Stimulated activated naive B cell treated with anti-CD40 and anti-IgM and Interleukin-4, amounts not matched to agents 10 μg/mL and 1 μg/mL and 100 μg/mL, for 72 hours (primary cell): ENCODE results near the gene CAMK2G.
"Not testable (repeated sequence)": the region's sequence is repeated elsewhere in the genome, so short reads cannot be mapped to it uniquely, and the experiment has no call there.

Experiments
- ATAC-seq, 2 donors: fragments of 150-1000 bp; cut with Tn5 transposase; replicated peaks; 2 replicates each; pipeline ENCODE4 v1.10.0; 2021; ENCODE audit warnings: moderate library complexity in 1 of 2
- DNase-seq: peaks from one replicate; pipeline ENCODE4 v3.0.0; 2021
- H3K27ac Mint-ChIP-seq: one replicate; pipeline ENCODE4 v1.8.0; 2022; ENCODE audit warnings: mild to moderate bottlenecking, mixed read lengths
- H3K27me3 Mint-ChIP-seq, 2 donors: one replicate each; pipeline ENCODE4 v1.8.0; 2022; ENCODE audit warnings: mixed read lengths in 2 of 2
- H3K36me3 Mint-ChIP-seq, 2 donors: one replicate each; pipeline ENCODE4 v1.8.0; 2022; ENCODE audit warnings: mixed read lengths in 2 of 2, mild to moderate bottlenecking in 1 of 2
- H3K4me1 Mint-ChIP-seq, 2 donors: one replicate each; pipeline ENCODE4 v1.8.0; 2022; ENCODE audit warnings: mixed read lengths in 2 of 2, mild to moderate bottlenecking in 1 of 2
- H3K4me3 Mint-ChIP-seq, 2 donors: one replicate each; pipeline ENCODE4 v1.8.0; 2022; ENCODE audit warnings: mild to moderate bottlenecking in 2 of 2, mixed read lengths in 2 of 2, moderate library complexity in 1 of 2
- H3K9me3 Mint-ChIP-seq, 2 donors: one replicate each; pipeline ENCODE4 v1.8.0; 2022; ENCODE audit warnings: mixed read lengths in 2 of 2, mild to moderate bottlenecking in 1 of 2

CAMK2G gene

GRCh38 chr10:73789659-73790055, 84.7 kb downstream of the CAMK2G start:
- H3K27me3 Mint-ChIP-seq: no peaks in the 10 kb centered on the region
- no peak overlapping the region for H3K27ac Mint-ChIP-seq
- H3K9me3 Mint-ChIP-seq: no peaks in the 10 kb centered on the region
- peaks cover 12 to 21% of the 10 kb centered on the region in 2 donors for H3K4me1 Mint-ChIP-seq
- no peak for DNase-seq
- H3K4me3 Mint-ChIP-seq: no peak overlapping the region
- H3K36me3 Mint-ChIP-seq: peaks cover 42 to 55% of the 10 kb centered on the region in 2 donors
- ATAC-seq: no peak

- H3K36me3 Mint-ChIP-seq: peaks cover 37 to 49% of the 10 kb centered on the region in 2 donors
- no peak for ATAC-seq
- peaks cover 12 to 21% of the 10 kb centered on the region in 2 donors for H3K4me1 Mint-ChIP-seq
- no peak overlapping the region for H3K27ac Mint-ChIP-seq
- DNase-seq: no peak
- no peaks in the 10 kb centered on the region for H3K9me3 Mint-ChIP-seq
- no peak overlapping the region for H3K4me3 Mint-ChIP-seq
- no peaks in the 10 kb centered on the region for H3K27me3 Mint-ChIP-seq
Observed at GRCh38 chr10:73788864-73789658, 85.3 kb downstream of the CAMK2G start.

GRCh38 chr10:73787031-73787800, 87.1 kb downstream of the CAMK2G start:
- DNase-seq, H3K9me3 Mint-ChIP-seq, H3K27me3 Mint-ChIP-seq, H3K27ac Mint-ChIP-seq, ATAC-seq: not testable (repeated sequence)
- Mint-ChIP-seq H3K4me3 (peak overlapping the region; percentile 17 to 35), H3K4me1 (peaks cover 17 to 34% of the 10 kb centered on the region in 2 donors), H3K36me3 (peaks cover 23 to 33% of the 10 kb centered on the region in 2 donors)

GRCh38 chr10:73786512-73786885, 87.9 kb downstream of the CAMK2G start:
- peak overlapping the region; percentile 94 for H3K27ac Mint-ChIP-seq
- H3K9me3 Mint-ChIP-seq: no peaks in the 10 kb centered on the region
- no peak for ATAC-seq
- DNase-seq: no peak
- H3K4me1 Mint-ChIP-seq: peaks cover 18 to 39% of the 10 kb centered on the region in 2 donors
- no peaks in the 10 kb centered on the region for H3K27me3 Mint-ChIP-seq
- H3K36me3 Mint-ChIP-seq: peaks cover 21 to 34% of the 10 kb centered on the region in 2 donors
- peak overlapping the region; percentile 90 to 97 for H3K4me3 Mint-ChIP-seq

- Mint-ChIP-seq H3K27me3 (no peaks in the 10 kb centered on the region), H3K4me3 (peak overlapping the region; percentile 90 to 97), H3K4me1 (peaks cover 19 to 42% of the 10 kb centered on the region in 2 donors), H3K36me3 (peaks cover 17 to 28% of the 10 kb centered on the region in 2 donors), H3K9me3 (no peaks in the 10 kb centered on the region), H3K27ac (peak overlapping the region; percentile 98)
- ATAC-seq (peak; percentile 13 to 24), DNase-seq (peak; percentile 27)
Observed at GRCh38 chr10:73785721-73786511, 88.4 kb downstream of the CAMK2G start.

- no peaks in the 10 kb centered on the region for H3K9me3 Mint-ChIP-seq
- ATAC-seq (peak; percentile 84 to 86), DNase-seq (peak; percentile 80)
- peaks cover 23 to 49% of the 10 kb centered on the region in 2 donors for H3K4me1 Mint-ChIP-seq
- H3K27me3 Mint-ChIP-seq: no peaks in the 10 kb centered on the region
- peak within 1 kb of the TSS; percentile 98 for H3K27ac Mint-ChIP-seq
- peaks cover 12 to 27% of the 10 kb centered on the region in 2 donors for H3K36me3 Mint-ChIP-seq
- H3K4me3 Mint-ChIP-seq: peak within 1 kb of the TSS; percentile 90 to 97
Observed at GRCh38 chr10:73785211-73785720, 89.1 kb downstream of the CAMK2G start, which contains the start of gene ZSWIM8. Gene ZSWIM8, plus strand, starts transcription at chr10:73785606. Its CDS starts 273 bp downstream, at chr10:73785879.

DNA sequence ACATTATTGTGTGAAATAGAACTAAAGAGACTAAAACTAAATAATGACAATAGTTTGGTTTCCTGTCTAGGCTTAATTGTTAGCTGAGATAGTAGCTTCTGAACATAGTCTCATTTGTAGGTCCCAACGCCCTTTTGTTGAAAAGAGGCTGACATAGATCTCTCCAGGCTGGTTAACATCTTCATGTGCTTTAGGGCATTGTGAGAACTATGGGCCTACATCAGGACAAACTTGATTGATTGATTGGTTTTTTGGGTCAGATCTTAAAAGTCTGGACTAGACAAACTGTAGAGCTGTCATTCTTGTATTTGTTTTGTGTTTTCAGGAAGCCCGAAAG, 91.6 kb downstream of the CAMK2G start:
- ATAC-seq (no peak), DNase-seq (no peak)
- Mint-ChIP-seq H3K4me3 (peak overlapping the region; percentile 92 to 98), H3K4me1 (peaks cover 25 to 56% of the 10 kb centered on the region in 2 donors), H3K27me3 (no peaks in the 10 kb centered on the region), H3K9me3 (no peaks in the 10 kb centered on the region), H3K36me3 (peaks cover 8 to 17% of the 10 kb centered on the region in 2 donors), H3K27ac (peak overlapping the region; percentile 98)

DNA sequence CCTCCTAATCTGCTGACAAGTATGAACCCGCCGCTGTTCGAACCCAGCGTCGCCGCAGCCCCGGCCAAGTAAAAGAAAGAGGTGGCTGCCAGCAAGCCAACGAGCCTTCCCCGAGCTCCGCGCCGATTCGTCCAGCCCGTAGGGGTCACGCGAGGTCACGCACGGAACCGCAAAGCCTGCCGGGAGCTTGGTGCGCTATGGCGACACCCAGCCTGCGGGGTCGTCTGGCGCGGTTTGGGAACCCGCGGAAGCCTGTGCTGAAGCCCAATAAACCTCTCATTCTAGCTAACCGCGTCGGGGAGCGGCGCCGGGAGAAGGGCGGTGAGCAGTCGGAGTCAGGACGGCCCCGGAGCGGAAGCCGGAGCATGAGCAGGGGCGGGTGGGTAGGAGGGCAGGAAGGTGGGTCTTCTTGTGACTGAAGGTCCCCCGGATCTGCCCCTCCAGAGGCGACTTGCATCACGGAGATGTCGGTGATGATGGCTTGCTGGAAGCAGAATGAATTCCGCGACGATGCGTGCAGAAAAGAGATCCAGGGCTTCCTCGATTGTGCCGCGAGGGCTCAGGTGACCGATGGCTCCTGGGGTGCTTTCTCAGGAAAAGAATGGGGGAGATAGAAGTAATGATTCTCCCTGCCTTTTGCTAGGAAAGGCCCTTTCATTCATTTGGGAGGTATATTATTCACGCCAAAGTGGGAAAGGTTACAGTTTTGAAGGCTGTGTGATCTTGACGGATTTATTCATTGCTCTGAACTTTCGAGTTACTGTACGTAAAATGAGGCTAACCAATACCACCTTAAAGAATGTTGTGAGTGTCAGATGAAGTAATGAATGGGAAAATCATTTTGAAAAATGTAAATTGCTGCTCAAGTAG, 92.2 kb downstream of the CAMK2G start, which contains the start of gene CHCHD1:
Gene CHCHD1, plus strand, starts transcription at position 170 of the 870 bp plus-strand sequence. Its CDS starts 28 bp downstream, at position 198.
- H3K4me1 Mint-ChIP-seq: peaks cover 25 to 53% of the 10 kb centered on the region in 2 donors
- DNase-seq: peak; percentile 85
- peak within 1 kb of the TSS; percentile 92 to 98 for H3K4me3 Mint-ChIP-seq
- H3K27ac Mint-ChIP-seq: peak within 1 kb of the TSS; percentile 98
- peaks cover 8 to 21% of the 10 kb centered on the region in 2 donors for H3K36me3 Mint-ChIP-seq
- no peaks in the 10 kb centered on the region for H3K9me3 Mint-ChIP-seq
- ATAC-seq: peak; percentile 75 to 77
- no peaks in the 10 kb centered on the region for H3K27me3 Mint-ChIP-seq

- Mint-ChIP-seq H3K36me3 (peaks cover 10 to 25% of the 10 kb centered on the region in 2 donors), H3K4me3 (peak overlapping the region; percentile 92 to 98), H3K9me3 (no peaks in the 10 kb centered on the region), H3K27me3 (no peaks in the 10 kb centered on the region), H3K4me1 (peaks cover 24 to 47% of the 10 kb centered on the region in 2 donors), H3K27ac (peak overlapping the region; percentile 98)
- ATAC-seq: peak in 1 of 2 donors; percentile 10
- DNase-seq: no peak
Observed at GRCh38 chr10:73781548-73781878, 92.8 kb downstream of the CAMK2G start.

- Mint-ChIP-seq H3K4me1 (peaks cover 18 to 42% of the 10 kb centered on the region in 2 donors), H3K36me3 (peaks cover 10 to 21% of the 10 kb centered on the region in 2 donors), H3K27me3 (no peaks in the 10 kb centered on the region), H3K4me3 (peak overlapping the region; percentile 92 to 98), H3K9me3 (no peaks in the 10 kb centered on the region), H3K27ac (peak overlapping the region; percentile 73)
- no peak for DNase-seq
- ATAC-seq: no peak
Observed at GRCh38 chr10:73780966-73781365, 93.4 kb downstream of the CAMK2G start.

- peak overlapping the region; percentile 63 for H3K27ac Mint-ChIP-seq
- no peaks in the 10 kb centered on the region for H3K27me3 Mint-ChIP-seq
- H3K4me1 Mint-ChIP-seq: peaks cover 19 to 45% of the 10 kb centered on the region in 2 donors
- H3K4me3 Mint-ChIP-seq: peak overlapping the region; percentile 92 to 98
- DNase-seq (no peak), ATAC-seq (no peak)
- H3K36me3 Mint-ChIP-seq: peaks cover 12 to 22% of the 10 kb centered on the region in 2 donors
- no peaks in the 10 kb centered on the region for H3K9me3 Mint-ChIP-seq
Observed at GRCh38 chr10:73780301-73780700, 94.1 kb downstream of the CAMK2G start.

DNA sequence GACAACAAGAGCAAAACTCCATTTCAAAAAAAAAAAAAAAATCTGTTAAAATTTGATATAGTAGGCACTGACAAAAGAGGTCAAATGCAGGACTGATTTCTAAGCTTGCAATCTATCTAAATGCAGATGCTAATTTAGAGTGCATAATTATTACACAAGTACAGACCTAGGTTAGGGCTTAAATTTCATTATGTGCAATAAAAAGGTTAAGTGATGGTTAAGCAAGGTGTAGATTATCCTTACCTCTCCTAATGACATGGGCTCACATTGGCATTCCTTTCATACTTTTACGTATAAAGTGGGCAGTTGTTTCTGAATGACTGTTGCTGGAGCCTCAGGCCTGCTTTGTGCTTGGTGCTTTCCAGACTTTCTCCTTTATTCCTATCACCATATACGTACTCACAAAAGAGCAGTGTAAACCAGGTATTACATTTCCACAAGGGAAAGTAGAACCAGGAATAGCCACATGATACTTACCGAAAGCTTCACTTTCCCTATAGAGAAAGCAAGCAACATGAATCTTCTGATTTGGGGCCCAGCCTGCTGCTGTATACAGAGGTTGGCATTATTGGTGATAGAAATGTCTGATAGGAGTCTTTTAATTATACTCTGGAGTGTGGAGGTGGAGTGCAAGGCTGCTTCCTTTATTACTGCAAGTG, 94.7 kb downstream of the CAMK2G start:
- Mint-ChIP-seq H3K4me3 (peak overlapping the region; percentile 56 to 60), H3K27me3 (no peaks in the 10 kb centered on the region), H3K4me1 (peaks cover 20 to 48% of the 10 kb centered on the region in 2 donors), H3K36me3 (peaks cover 15 to 26% of the 10 kb centered on the region in 2 donors), H3K9me3 (no peaks in the 10 kb centered on the region), H3K27ac (peak overlapping the region; percentile 63)
- ATAC-seq (no peak), DNase-seq (no peak)
